H1 (cell line): ENCODE measurements around the gene OR2A12. TPM values are rescaled to one million over a fixed set of nuclear protein-coding genes. Genes with fewer than 3 reads are reported as not detected.

Experiments
- CTCF ChIA-PET: fragments of 300-600 bp; sonication (Branson Sonifier 250); formaldehyde crosslinking; loops from one replicate; lab custom pipeline; 2021; ENCODE audit not compliant: partially characterized antibody; lab: Charles Lee
- POLR2A ChIA-PET: fragments of 300-600 bp; sonication (Branson Sonifier 250); formaldehyde crosslinking; loops from one replicate; lab custom pipeline; 2021; ENCODE audit warnings: inconsistent platforms; ENCODE audit not compliant: partially characterized antibody; lab: Charles Lee
- DNase-seq, 2 experiments: peaks; one replicate each; pipeline versions ENCODE4 v3.0.0 to v3.0.0-alpha.2; 2010 to 2022; ENCODE audit warnings: low spot score in 2 of 2, low read depth in 1 of 2, mixed read lengths in 1 of 2
- FAIRE-seq: peaks from 2 replicates; lab custom pipeline; 2011; peaks lifted over from hg19 to GRCh38; lab: Jason Lieb, UNC
- H2AFZ ChIP-seq: 2 replicates; pipeline ENCODE4 v1.8.1; 2012; ENCODE audit warnings: low read length, inconsistent platforms
- H2AK5ac ChIP-seq: 2 replicates; pipeline ENCODE4 v1.6.1; 2013; ENCODE audit warnings: low read depth, low read length
- H2BK120ac ChIP-seq: replicated peaks from 2 replicates; pipeline ENCODE3; 2013; ENCODE audit warnings: low read depth, low read length, inconsistent platforms
- H2BK12ac ChIP-seq: 2 replicates; pipeline ENCODE4 v1.6.1; 2013; ENCODE audit warnings: low read depth, low read length
- H2BK15ac ChIP-seq: 2 replicates; pipeline ENCODE4 v1.6.1; 2013; ENCODE audit warnings: low read length
- H2BK20ac ChIP-seq: 2 replicates; pipeline ENCODE4 v1.6.1; 2013; ENCODE audit warnings: low read length
- H2BK5ac ChIP-seq: 2 replicates; pipeline ENCODE4 v1.6.1; 2013; ENCODE audit warnings: low read depth, low read length
- H3K14ac ChIP-seq: 2 replicates; pipeline ENCODE4 v1.6.1; 2013; ENCODE audit warnings: inconsistent platforms; ENCODE audit not compliant: insufficient read length
- H3K18ac ChIP-seq: 2 replicates; pipeline ENCODE4 v1.6.1; 2013; ENCODE audit warnings: low read length; ENCODE audit errors: extremely low read depth
- H3K23ac ChIP-seq: 2 replicates; pipeline ENCODE4 v1.6.1; 2013; ENCODE audit warnings: inconsistent platforms; ENCODE audit not compliant: insufficient read length
- H3K23me2 ChIP-seq: 2 replicates; pipeline ENCODE4 v1.6.1; 2013; ENCODE audit warnings: low read depth, low read length
- H3K27ac ChIP-seq: 2 replicates; pipeline ENCODE4 v1.6.1; 2011; ENCODE audit warnings: low read depth, low read length, inconsistent platforms
- H3K27me3 ChIP-seq, 4 experiments: replicated peaks in 1 of 4; 1 replicate in 1 of 4; 2 replicates in 3 of 4; pipeline versions ENCODE4 v1.6.1 to v1.8.1; 2011 to 2013; ENCODE audit warnings: low read length in 3 of 4, mild to moderate bottlenecking in 3 of 4, inconsistent platforms in 2 of 4, mixed read lengths in 2 of 4, moderate library complexity in 1 of 4; ENCODE audit not compliant: control insufficient read depth in 3 of 4, insufficient read depth in 3 of 4; ENCODE audit errors: extremely low read depth in 1 of 4
- H3K36me3 ChIP-seq, 4 experiments: 2 replicates each; pipeline versions ENCODE4 v1.6.1 to v1.8.1; 2011 to 2013; ENCODE audit warnings: mild to moderate bottlenecking in 4 of 4, low read length in 3 of 4, moderate library complexity in 2 of 4, control low read depth in 1 of 4, inconsistent platforms in 1 of 4; ENCODE audit not compliant: insufficient read depth in 4 of 4, control insufficient read depth in 2 of 4
- H3K4ac ChIP-seq: replicated peaks from 2 replicates; pipeline ENCODE3; 2013; ENCODE audit warnings: low read length, low read depth, mixed read lengths, inconsistent platforms; ENCODE audit not compliant: insufficient read length
- H3K4me1 ChIP-seq, 4 experiments: replicated peaks in 1 of 4; 1 replicate in 1 of 4; 2 replicates in 3 of 4; pipeline versions ENCODE4 v1.6.1 to v1.8.1; 2011 to 2013; ENCODE audit warnings: low read length in 3 of 4, inconsistent platforms in 2 of 4, mixed read lengths in 1 of 4; ENCODE audit not compliant: insufficient read depth in 4 of 4, control insufficient read depth in 3 of 4
- H3K4me2 ChIP-seq, 2 experiments: 2 replicates each; pipeline versions ENCODE4 v1.6.1 to v1.8.1; 2011 to 2013; ENCODE audit warnings: low read depth in 2 of 2, low read length in 2 of 2, control low read depth in 1 of 2, inconsistent platforms in 1 of 2, mild to moderate bottlenecking in 1 of 2; ENCODE audit not compliant: insufficient read depth in 1 of 2
- H3K4me3 ChIP-seq, 4 experiments: fragments of 200-600, 300-600 bp in 1 of 4; sonication (generic), shearing (Covaris generic), sonication (Bioruptor Twin) in 1 of 4; 2 replicates each; pipeline versions ENCODE4 v1.5.1 to v1.8.1; 2011 to 2016; ENCODE audit warnings: low read length in 4 of 4, low read depth in 3 of 4, control low read depth in 2 of 4, inconsistent platforms in 2 of 4, mild to moderate bottlenecking in 2 of 4, mixed read lengths in 1 of 4, moderate library complexity in 1 of 4; ENCODE audit not compliant: insufficient read depth in 2 of 4; ENCODE audit errors: extremely low read depth in 1 of 4
- H3K56ac ChIP-seq: replicated peaks from 2 replicates; pipeline ENCODE3; 2013; ENCODE audit warnings: low read depth, mild to moderate bottlenecking, mixed read lengths, low read length, inconsistent platforms; ENCODE audit not compliant: insufficient read length
- H3K79me1 ChIP-seq: 2 replicates; pipeline ENCODE4 v1.6.1; 2013; ENCODE audit warnings: low read depth, low read length, control low read depth
- H3K79me2 ChIP-seq, 2 experiments: 2 replicates each; pipeline versions ENCODE4 v1.6.1 to v1.8.1; 2012 to 2013; ENCODE audit warnings: low read length in 2 of 2, mild to moderate bottlenecking in 2 of 2, inconsistent platforms in 1 of 2; ENCODE audit not compliant: insufficient read depth in 2 of 2, control insufficient read depth in 1 of 2
- H3K9ac ChIP-seq, 4 experiments: replicated peaks in 1 of 4; 1 replicate in 1 of 4; 2 replicates in 3 of 4; pipeline versions ENCODE4 v1.6.1 to v1.8.1; 2011 to 2013; ENCODE audit warnings: low read depth in 3 of 4, low read length in 3 of 4, control low read depth in 2 of 4, mild to moderate bottlenecking in 2 of 4, moderate library complexity in 2 of 4, inconsistent platforms in 1 of 4; ENCODE audit errors: extremely low read depth in 1 of 4
- H3K9me3 ChIP-seq, 2 experiments: 2 replicates each; pipeline versions ENCODE4 v1.6.1 to v1.8.1; 2012 to 2013; ENCODE audit warnings: mild to moderate bottlenecking in 2 of 2, moderate library complexity in 2 of 2, control low read depth in 1 of 2, inconsistent platforms in 1 of 2, low read depth in 1 of 2, low read length in 1 of 2, mixed read lengths in 1 of 2; ENCODE audit not compliant: insufficient read depth in 2 of 2
- H4K20me1 ChIP-seq, 2 experiments: replicated peaks in 1 of 2; 2 replicates each; pipeline versions ENCODE3 to v1.8.1; 2011 to 2013; ENCODE audit warnings: inconsistent platforms in 2 of 2, low read length in 2 of 2, mild to moderate bottlenecking in 1 of 2; ENCODE audit not compliant: insufficient read depth in 2 of 2, control insufficient read depth in 1 of 2
- H4K5ac ChIP-seq: 2 replicates; pipeline ENCODE4 v1.6.1; 2013; ENCODE audit warnings: low read length, low read depth, mixed read lengths, inconsistent platforms; ENCODE audit not compliant: insufficient read length
- H4K8ac ChIP-seq: 2 replicates; pipeline ENCODE4 v1.8.0; 2013; ENCODE audit warnings: mild to moderate bottlenecking, moderate library complexity, low read length, inconsistent platforms; ENCODE audit not compliant: insufficient read depth; ENCODE audit errors: extremely low read depth
- H4K91ac ChIP-seq: replicated peaks from 2 replicates; pipeline ENCODE3; 2013; ENCODE audit warnings: low read length, mixed read lengths, inconsistent platforms; ENCODE audit not compliant: insufficient read length
- CTCF ChIP-seq, 3 experiments: IDR thresholded peaks; 1 replicate in 2 of 3; 2 replicates in 1 of 3; pipeline versions ENCODE4 v1.5.1 to v1.6.1; 2011; ENCODE audit warnings: low read length in 3 of 3, mild to moderate bottlenecking in 3 of 3, inconsistent platforms in 2 of 3, low read depth in 1 of 3, moderate library complexity in 1 of 3; ENCODE audit not compliant: insufficient read depth in 1 of 3; ENCODE audit errors: control extremely low read depth in 1 of 3
- RAD21 ChIP-seq, 2 experiments: IDR thresholded peaks in 1 of 2; conservative IDR thresholded peaks in 1 of 2; 2 replicates each; pipeline ENCODE4 v1.6.1; 2011; ENCODE audit warnings: low read depth in 2 of 2, low read length in 2 of 2, improper control_type of control experiment in 1 of 2, inconsistent platforms in 1 of 2, mild to moderate bottlenecking in 1 of 2, moderate library complexity in 1 of 2
- SRF ChIP-seq: IDR thresholded peaks from 2 replicates; pipeline ENCODE4 v1.6.1; 2011; ENCODE audit warnings: mild to moderate bottlenecking, low read depth, low read length, moderate library complexity
- TAF1 ChIP-seq: IDR thresholded peaks from 2 replicates; pipeline ENCODE4 v1.6.1; 2011; ENCODE audit warnings: mild to moderate bottlenecking, low read depth, low read length
- WGBS, 2 experiments: shearing (Covaris generic) in 1 of 2; methylation state at CpG; one replicate each; pipeline versions ENCODE4 v1.1.6 to v1.1.7; 2013 to 2015; ENCODE audit warnings: low lambda C conversion rate in 2 of 2, mixed read lengths in 2 of 2, inconsistent platforms in 1 of 2, low coverage in 1 of 2, missing lambda C conversion rate in 1 of 2; ENCODE audit not compliant: insufficient replicate concordance in 2 of 2, insufficient coverage in 1 of 2, insufficient read length in 1 of 2; ENCODE audit errors: extremely low coverage in 1 of 2, missing lambda C conversion rate in 1 of 2; 5-methylcytosine and 5-hydroxymethylcytosine counted together
- polyA plus RNA-seq, 7 experiments: library from polyadenylated mRNA; depleted of rRNA in 3 of 7; stranded (reverse) in 5 of 7; unstranded in 2 of 7; fragments of >200 nt in 5 of 7; fragments of 200-250 nt in 2 of 7; gene quantifications; 1 replicate in 5 of 7; 2 replicates in 1 of 7; 4 replicates in 1 of 7; pipeline versions ENCODE4 v1.2.1 to v1.2.3, GENCODE V29; 2011 to 2013; ENCODE audit warnings: missing spikeins in 2 of 7, mixed read lengths in 2 of 7
- total RNA-seq: library from RNA; stranded (reverse); fragmentation: NEBNext Ultra II Directional; extraction: Animal tissue kit (Norgen Biotek cat#: 25700); gene quantifications from 2 replicates; pipeline ENCODE4 v1.2.1, GENCODE V29; 2021

OR2A12 gene
- total and polyA plus RNA-seq, 2 of the 8 experiments (the other 6 are each of a cell fraction or from before 2014, with no cell fraction given), result not detected

GRCh38 chr7:144110272-144110671 is 24.2 kb downstream of the OR2A12 start:
- ChIA-PET CTCF (interaction anchor here (1.1 kb wide), 1 partner anchor 58 kb away, joined by 4 read pairs; no protein-coding TSS in a partner anchor), POLR2A (no interaction called here)
- no peak overlapping the region for H4K5ac ChIP-seq
- no peak overlapping the region for H3K18ac ChIP-seq
- H2BK12ac ChIP-seq, result no peak overlapping the region
- no peak overlapping the region for H2AK5ac ChIP-seq
- H3K23me2 ChIP-seq, result no peaks in the 10 kb centered on the region
- no peak for TF ChIP-seq TAF1
- peak; percentile 57 to 61 for TF ChIP-seq RAD21 (IDR thresholded peaks at IDR 0.05 in 1 of 2, conservative IDR thresholded peaks at IDR 0.05 in 1 of 2; ENCODE audit: low read depth in 2 of 2, low read length in 2 of 2)
- no peak for TF ChIP-seq SRF
- peak; percentile 18 to 42 (median 32); a peak in 3 of 4 replicates for TF ChIP-seq CTCF (IDR thresholded peaks at IDR 0.05; ENCODE audit: control extremely low read depth in 1 of 3, insufficient read depth in 1 of 3, low read depth in 1 of 3, low read length in 3 of 3)
- H3K9ac ChIP-seq, result no peak overlapping the region
- no peak overlapping the region for H4K8ac ChIP-seq
- no peaks in the 10 kb centered on the region for H3K79me2 ChIP-seq
- H3K4me2 ChIP-seq, result no peak overlapping the region
- DNase-seq (no peak), FAIRE-seq (no peak)
- no peak overlapping the region for H3K14ac ChIP-seq
- WGBS, 2 experiments, result 70% methylated on average over 5 of the region's 5 CpGs; no CpG with 5 or more reads in 1 of the 2 experiments
- H2BK5ac ChIP-seq, result no peak overlapping the region
- H3K27ac ChIP-seq, result no peak overlapping the region
- no peak overlapping the region for H3K4me3 ChIP-seq
- no peak overlapping the region for H2BK15ac ChIP-seq
- no peak overlapping the region for H3K4ac ChIP-seq
- H3K79me1 ChIP-seq, result no peaks in the 10 kb centered on the region
- no peaks in the 10 kb centered on the region for H3K9me3 ChIP-seq
- H3K23ac ChIP-seq, result no peak overlapping the region
- no peak overlapping the region for H3K56ac ChIP-seq
- no peaks in the 10 kb centered on the region for H3K4me1 ChIP-seq
- no peak overlapping the region for H2BK20ac ChIP-seq
- no peaks in the 10 kb centered on the region for H3K36me3 ChIP-seq
- H2BK120ac ChIP-seq, result no peak overlapping the region
- no peaks in the 10 kb centered on the region for H4K20me1 ChIP-seq
- no peaks in the 10 kb centered on the region for H3K27me3 ChIP-seq
- H4K91ac ChIP-seq, result no peak overlapping the region
- no peak overlapping the region for H2AFZ ChIP-seq
